Chondrocyte (in vitro differentiated cells): Measurements from ENCODE around the gene MAPK8IP3. TPM values are rescaled to one million over a fixed set of nuclear protein-coding genes. Genes with fewer than 3 reads are reported as not detected.

Experiments used
- DNase-seq: peaks from one replicate; pipeline ENCODE4 v3.0.0; 2021; ENCODE audit warnings: mixed read lengths, low spot score
- H3K27ac Mint-ChIP-seq: one replicate; pipeline ENCODE4 v1.8.0; 2021; ENCODE audit warnings: mild to moderate bottlenecking, moderate library complexity, mixed read lengths; ENCODE audit not compliant: unreplicated experiment
- H3K27me3 Mint-ChIP-seq: 2 replicates; pipeline ENCODE4 v1.8.0; 2021; ENCODE audit warnings: low read depth, mixed read lengths
- H3K36me3 Mint-ChIP-seq: 2 replicates; pipeline ENCODE4 v1.8.0; 2021; ENCODE audit warnings: low read depth, mixed read lengths
- H3K4me1 Mint-ChIP-seq: 2 replicates; pipeline ENCODE4 v1.8.0; 2021; ENCODE audit warnings: low read depth, mild to moderate bottlenecking, mixed read lengths
- H3K4me3 Mint-ChIP-seq: one replicate; pipeline ENCODE4 v1.8.0; 2021; ENCODE audit warnings: mild to moderate bottlenecking, moderate library complexity, mixed read lengths; ENCODE audit not compliant: unreplicated experiment
- H3K9me3 Mint-ChIP-seq: 2 replicates; pipeline ENCODE4 v1.8.0; 2021; ENCODE audit warnings: low read depth, mixed read lengths
- total RNA-seq: library from RNA; stranded (reverse); gene quantifications from 3 replicates; pipeline ENCODE4 v1.2.1, GENCODE V29; 2021
- TF ChIP-seq, protein P1 (sequence below): fragments of 200-600 bp; sonication (generic); IDR thresholded peaks from 2 replicates; pipeline ENCODE4 v1.5.0; 2021; ENCODE audit warnings: antibody characterized with exemption, mild to moderate bottlenecking, moderate library complexity

Gene MAPK8IP3
- total RNA-seq, 1 donor from 2014 or later, result 53.8 TPM

DNA sequence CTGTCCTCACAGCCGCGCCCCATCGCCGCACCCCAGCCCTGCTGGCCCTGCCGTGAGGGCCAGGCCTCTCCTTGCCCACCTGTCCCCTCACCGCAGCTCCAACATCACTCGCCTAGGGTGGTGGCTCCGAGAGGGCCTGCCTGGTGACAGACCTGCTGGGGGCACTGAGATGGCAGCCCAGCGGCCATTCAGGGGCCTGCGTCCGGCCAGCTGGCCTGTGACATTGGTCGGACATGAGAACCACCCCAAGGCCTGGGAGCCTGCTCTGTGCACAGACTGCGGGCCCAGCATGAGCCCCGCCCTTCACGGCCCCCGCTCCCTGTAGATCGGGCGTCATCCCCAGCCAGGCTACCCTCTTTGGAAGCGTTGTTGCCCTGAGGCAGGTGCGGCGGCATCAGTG is 53.5 kb downstream of the MAPK8IP3 start:
- Mint-ChIP-seq H3K27me3 (no peaks in the 10 kb centered on the region), H3K4me3 (no peak overlapping the region), H3K4me1 (no peaks in the 10 kb centered on the region), H3K36me3 (peaks cover 13% of the 10 kb centered on the region), H3K9me3 (no peaks in the 10 kb centered on the region), H3K27ac (no peak overlapping the region)
- TF ChIP-seq, protein P1, sequence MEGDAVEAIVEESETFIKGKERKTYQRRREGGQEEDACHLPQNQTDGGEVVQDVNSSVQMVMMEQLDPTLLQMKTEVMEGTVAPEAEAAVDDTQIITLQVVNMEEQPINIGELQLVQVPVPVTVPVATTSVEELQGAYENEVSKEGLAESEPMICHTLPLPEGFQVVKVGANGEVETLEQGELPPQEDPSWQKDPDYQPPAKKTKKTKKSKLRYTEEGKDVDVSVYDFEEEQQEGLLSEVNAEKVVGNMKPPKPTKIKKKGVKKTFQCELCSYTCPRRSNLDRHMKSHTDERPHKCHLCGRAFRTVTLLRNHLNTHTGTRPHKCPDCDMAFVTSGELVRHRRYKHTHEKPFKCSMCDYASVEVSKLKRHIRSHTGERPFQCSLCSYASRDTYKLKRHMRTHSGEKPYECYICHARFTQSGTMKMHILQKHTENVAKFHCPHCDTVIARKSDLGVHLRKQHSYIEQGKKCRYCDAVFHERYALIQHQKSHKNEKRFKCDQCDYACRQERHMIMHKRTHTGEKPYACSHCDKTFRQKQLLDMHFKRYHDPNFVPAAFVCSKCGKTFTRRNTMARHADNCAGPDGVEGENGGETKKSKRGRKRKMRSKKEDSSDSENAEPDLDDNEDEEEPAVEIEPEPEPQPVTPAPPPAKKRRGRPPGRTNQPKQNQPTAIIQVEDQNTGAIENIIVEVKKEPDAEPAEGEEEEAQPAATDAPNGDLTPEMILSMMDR, result no peak
- DNase-seq, result no peak

DNA sequence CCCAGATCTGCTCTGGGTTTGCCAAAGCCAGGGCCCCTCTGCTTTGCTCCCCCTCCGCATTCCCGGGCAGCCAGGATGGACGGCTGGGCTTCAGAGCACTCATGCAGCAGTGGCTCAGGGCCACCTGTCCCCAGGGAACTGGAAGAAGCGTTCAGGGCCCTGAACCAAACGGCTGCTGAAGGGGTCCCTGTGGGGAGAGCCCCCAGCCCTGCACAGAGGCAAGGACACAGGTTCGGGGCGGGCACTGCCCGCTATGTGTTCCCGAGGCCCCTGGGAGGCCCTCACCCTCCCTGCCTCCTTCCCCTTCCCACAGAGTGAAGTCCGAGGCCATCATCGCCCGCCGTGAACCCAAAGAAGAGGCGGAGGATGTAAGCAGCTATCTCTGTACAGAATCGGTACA is 54.9 kb downstream of the MAPK8IP3 start:
- H3K27me3 Mint-ChIP-seq, result no peaks in the 10 kb centered on the region
- no peak overlapping the region for H3K27ac Mint-ChIP-seq
- H3K4me1 Mint-ChIP-seq, result no peaks in the 10 kb centered on the region
- H3K9me3 Mint-ChIP-seq, result no peaks in the 10 kb centered on the region
- TF ChIP-seq, protein P1, result no peak
- no peak for DNase-seq
- H3K36me3 Mint-ChIP-seq, result peaks cover 9% of the 10 kb centered on the region
- H3K4me3 Mint-ChIP-seq, result no peak overlapping the region

DNA sequence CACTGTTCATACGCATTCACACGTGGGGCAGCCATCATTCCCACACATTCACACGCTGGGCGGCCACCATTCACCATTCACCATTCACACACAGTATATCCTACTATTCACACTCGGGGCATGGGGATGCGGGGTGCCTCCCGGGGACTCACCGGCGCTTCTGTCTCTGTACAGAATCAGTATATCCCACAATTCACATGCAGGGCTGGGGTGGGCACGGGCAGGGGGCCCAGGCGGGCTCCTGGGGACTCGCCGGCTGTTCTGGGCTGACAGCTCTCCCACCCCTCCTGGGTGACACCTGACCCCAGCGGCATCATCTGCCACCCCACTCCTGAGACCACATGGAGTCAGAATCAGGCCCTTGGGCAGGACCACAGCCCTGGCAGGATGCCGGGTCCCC is 55.8 kb downstream of the MAPK8IP3 start:
- DNase-seq, result no peak
- H3K27ac Mint-ChIP-seq, result no peak overlapping the region
- H3K4me1 Mint-ChIP-seq, result no peaks in the 10 kb centered on the region
- H3K9me3 Mint-ChIP-seq, result no peaks in the 10 kb centered on the region
- no peaks in the 10 kb centered on the region for H3K27me3 Mint-ChIP-seq
- H3K4me3 Mint-ChIP-seq, result no peak overlapping the region
- TF ChIP-seq, protein P1, result no peak
- H3K36me3 Mint-ChIP-seq, result peaks cover 8% of the 10 kb centered on the region

DNA sequence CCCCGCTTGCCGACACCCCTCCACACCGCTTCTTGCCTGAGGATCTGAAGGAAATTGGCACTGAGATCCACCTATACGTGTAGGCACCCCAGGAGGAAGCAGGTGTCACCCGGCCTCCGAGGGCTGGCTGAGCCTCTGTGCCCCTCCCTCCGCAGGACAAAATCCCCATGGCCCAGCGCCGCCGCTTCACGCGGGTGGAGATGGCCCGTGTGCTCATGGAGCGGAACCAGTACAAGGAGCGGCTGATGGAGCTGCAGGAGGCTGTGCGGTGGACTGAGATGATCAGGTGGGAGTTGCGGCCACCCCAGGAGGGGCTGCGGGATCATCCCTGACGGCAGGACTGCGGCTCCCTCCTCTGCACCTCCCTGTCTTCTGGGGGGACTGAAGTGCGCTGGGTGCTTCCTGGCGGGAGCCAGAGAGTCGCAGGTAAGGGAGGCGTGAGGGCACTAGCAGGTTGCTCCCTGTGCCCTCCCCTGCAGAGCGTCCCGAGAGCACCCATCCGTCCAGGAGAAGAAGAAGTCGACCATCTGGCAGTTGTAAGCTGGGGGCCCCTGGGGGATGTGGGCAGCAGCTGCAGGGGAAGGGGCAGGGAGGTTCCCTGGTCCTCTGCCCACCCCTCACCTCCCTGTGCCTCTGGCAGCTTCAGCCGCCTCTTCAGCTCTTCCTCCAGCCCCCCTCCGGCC is 56.3 kb downstream of the MAPK8IP3 start:
- H3K36me3 Mint-ChIP-seq, result peaks cover 9% of the 10 kb centered on the region
- H3K9me3 Mint-ChIP-seq, result no peaks in the 10 kb centered on the region
- DNase-seq, result no peak
- H3K27ac Mint-ChIP-seq, result no peak overlapping the region
- no peaks in the 10 kb centered on the region for H3K27me3 Mint-ChIP-seq
- H3K4me3 Mint-ChIP-seq, result no peak overlapping the region
- no peaks in the 10 kb centered on the region for H3K4me1 Mint-ChIP-seq
- TF ChIP-seq, protein P1, result no peak

DNA sequence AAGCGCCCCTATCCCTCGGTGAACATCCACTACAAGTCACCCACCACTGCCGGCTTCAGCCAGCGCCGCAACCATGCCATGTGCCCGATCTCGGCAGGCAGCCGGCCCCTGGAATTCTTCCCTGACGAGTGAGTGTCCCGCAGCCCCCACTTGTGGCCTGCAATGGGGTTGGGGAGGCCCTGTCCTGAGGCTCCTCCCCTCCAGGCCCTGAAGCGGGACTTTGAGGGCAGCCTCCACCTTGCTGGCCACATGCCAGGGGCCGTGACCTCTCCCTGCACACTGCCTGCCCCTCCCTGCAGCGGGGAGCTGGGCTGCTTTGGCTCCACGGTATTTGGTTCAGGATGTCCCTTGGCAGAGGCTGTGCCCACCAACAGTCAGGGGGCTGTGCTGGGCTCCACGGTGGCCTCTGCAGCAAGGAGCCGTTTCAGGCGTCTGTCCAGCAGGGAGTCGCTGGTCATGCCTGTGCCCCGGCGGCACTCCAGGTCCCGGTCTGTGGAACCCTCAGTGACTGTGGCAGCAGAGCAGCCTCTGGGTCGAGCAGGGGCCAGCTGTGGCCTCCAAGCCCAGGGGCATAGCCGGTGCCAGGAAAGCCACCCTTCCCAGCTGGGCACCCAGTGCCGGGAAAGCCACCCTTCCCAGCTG is 57.0 kb downstream of the MAPK8IP3 start:
- Mint-ChIP-seq H3K4me3 (no peak overlapping the region), H3K27me3 (no peaks in the 10 kb centered on the region), H3K9me3 (no peaks in the 10 kb centered on the region), H3K36me3 (peaks cover 9% of the 10 kb centered on the region), H3K4me1 (no peaks in the 10 kb centered on the region), H3K27ac (no peak overlapping the region)
- no peak for DNase-seq
- TF ChIP-seq, protein P1, result no peak
